AG04450 (cell line): ENCODE data around the gene LMF1. TPM values are rescaled to one million over a fixed set of nuclear protein-coding genes. Genes with fewer than 3 reads are reported as not detected.

ENCODE experiments used
- CTCF ChIA-PET: fragments of 300-600, 350-600 bp; formaldehyde crosslinking; extraction: SDS; loops from one replicate; lab custom pipeline; 2022; ENCODE audit warnings: antibody characterized with exemption, inconsistent platforms; lab: Charles Lee
- POLR2A ChIA-PET: fragments of 350-600 bp; formaldehyde crosslinking; extraction: SDS; loops from one replicate; lab custom pipeline; 2021; ENCODE audit warnings: antibody characterized with exemption, inconsistent platforms; lab: Yijun Ruan, JAX
- DNase-seq: peaks from one replicate; pipeline ENCODE4 v3.0.0-alpha.2; 2011; ENCODE audit warnings: low read depth, low spot score
- H3K27ac ChIP-seq: one replicate; pipeline ENCODE4 v1.5.1; 2012; ENCODE audit warnings: low read depth, low read length, control low read depth
- H3K27me3 ChIP-seq: one replicate; pipeline ENCODE4 v1.6.0; 2012; ENCODE audit warnings: low read length; ENCODE audit not compliant: control insufficient read depth, insufficient read depth
- H3K4me3 ChIP-seq: 2 replicates; pipeline ENCODE4 v1.5.1; 2011; ENCODE audit warnings: mild to moderate bottlenecking, low read depth, low read length, control low read depth
- H3K9me3 ChIP-seq: 2 replicates; pipeline ENCODE4 v1.5.1; 2012; ENCODE audit warnings: low read length; ENCODE audit not compliant: control insufficient read depth, insufficient read depth
- polyA plus RNA-seq: library from polyadenylated mRNA; depleted of rRNA; stranded (reverse); fragments of >200 nt; gene quantifications from 2 replicates; pipeline ENCODE4 v1.2.3, GENCODE V29; 2011
- TF ChIP-seq, protein P1 (sequence below): IDR thresholded peaks from 2 replicates; pipeline ENCODE4 v1.5.1; 2011; ENCODE audit warnings: low read depth, low read length, control low read depth, inconsistent platforms

The LMF1 gene
- polyA plus RNA-seq, 1 experiment = 11.8 TPM

DNA sequence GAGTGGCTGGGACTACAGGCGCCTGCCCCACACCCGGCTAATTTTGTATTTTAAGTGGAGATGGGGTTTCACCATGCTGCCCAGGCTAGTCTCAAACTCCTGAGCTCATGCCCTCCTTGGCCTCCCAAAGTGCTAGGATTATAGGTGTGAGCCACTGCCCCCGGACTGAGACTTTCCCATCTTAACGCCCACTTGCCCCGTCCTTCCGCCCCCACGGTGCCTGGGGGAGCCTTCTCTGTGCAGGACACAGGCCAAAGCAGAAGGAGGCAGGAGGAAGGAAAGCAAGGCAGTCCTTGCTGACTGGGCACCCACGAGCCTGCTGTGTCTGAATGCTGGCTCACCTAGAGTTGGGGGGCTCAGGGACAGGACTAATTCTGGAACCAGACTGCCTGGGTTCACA lies 152.7 kb downstream of the LMF1 start:
- DNase-seq = no peak
- no peak overlapping the region for H3K27ac ChIP-seq
- H3K4me3 ChIP-seq = no peak overlapping the region
- ChIA-PET POLR2A (no interaction called here), CTCF (no interaction called here)
- peaks cover 15% of the 10 kb centered on the region; the same call in 1 of the 2 replicates for H3K9me3 ChIP-seq
- TF ChIP-seq, protein P1, sequence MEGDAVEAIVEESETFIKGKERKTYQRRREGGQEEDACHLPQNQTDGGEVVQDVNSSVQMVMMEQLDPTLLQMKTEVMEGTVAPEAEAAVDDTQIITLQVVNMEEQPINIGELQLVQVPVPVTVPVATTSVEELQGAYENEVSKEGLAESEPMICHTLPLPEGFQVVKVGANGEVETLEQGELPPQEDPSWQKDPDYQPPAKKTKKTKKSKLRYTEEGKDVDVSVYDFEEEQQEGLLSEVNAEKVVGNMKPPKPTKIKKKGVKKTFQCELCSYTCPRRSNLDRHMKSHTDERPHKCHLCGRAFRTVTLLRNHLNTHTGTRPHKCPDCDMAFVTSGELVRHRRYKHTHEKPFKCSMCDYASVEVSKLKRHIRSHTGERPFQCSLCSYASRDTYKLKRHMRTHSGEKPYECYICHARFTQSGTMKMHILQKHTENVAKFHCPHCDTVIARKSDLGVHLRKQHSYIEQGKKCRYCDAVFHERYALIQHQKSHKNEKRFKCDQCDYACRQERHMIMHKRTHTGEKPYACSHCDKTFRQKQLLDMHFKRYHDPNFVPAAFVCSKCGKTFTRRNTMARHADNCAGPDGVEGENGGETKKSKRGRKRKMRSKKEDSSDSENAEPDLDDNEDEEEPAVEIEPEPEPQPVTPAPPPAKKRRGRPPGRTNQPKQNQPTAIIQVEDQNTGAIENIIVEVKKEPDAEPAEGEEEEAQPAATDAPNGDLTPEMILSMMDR = no peak
- H3K27me3 ChIP-seq = peaks cover 18% of the 10 kb centered on the region

DNA sequence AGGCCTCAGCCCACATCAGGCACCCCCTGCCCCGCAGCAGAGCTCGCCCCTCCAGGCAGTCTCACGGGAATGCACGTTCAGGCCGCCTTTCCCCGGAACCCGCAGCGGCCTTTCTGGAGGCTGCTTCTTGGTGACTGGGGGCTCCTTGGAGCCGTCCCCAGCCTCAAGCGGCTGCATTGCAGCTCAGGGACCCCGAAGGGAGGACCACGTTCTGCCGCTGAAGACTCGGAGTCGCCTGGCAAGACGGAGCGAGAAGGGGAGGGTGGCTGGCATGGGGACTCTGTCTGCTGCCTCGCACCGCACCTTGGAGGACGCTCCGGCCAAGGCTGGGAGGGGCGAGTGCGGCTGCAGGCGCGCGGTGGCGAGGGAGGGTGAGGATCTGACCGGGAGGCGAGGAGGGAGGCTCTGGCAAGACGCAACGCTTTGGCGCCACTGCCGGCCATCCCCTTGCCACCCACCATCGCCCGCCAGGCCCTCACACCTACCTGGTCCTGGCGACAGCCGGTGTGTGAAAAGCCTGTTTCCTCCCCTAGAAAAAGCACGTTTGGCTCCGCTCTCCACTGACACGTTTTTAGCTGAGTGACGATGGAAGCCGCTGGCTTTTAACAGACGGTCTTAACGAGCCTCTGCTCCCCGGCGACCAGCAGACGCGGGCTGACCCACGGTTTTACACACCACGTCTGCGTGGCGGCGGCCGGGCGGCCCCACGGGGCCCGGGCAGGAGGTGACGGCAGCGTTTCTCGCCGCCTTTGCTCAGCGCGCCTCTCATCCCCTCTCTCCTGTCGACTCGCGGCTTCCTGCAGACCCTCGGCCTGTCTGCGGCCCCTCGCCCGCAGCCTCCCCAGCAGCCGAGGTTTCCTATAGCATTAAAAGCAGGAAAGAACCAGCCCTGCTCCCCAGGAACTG lies 153.5 kb downstream of the LMF1 start:
- ChIA-PET POLR2A (no interaction called here), CTCF (no interaction called here)
- no peak for DNase-seq
- Histone ChIP-seq H3K9me3 (peaks cover 9% of the 10 kb centered on the region; the same call in 1 of the 2 replicates), H3K4me3 (no peak overlapping the region), H3K27ac (no peak overlapping the region), H3K27me3 (peaks cover 19% of the 10 kb centered on the region)
- TF ChIP-seq, protein P1 = no peak

DNA sequence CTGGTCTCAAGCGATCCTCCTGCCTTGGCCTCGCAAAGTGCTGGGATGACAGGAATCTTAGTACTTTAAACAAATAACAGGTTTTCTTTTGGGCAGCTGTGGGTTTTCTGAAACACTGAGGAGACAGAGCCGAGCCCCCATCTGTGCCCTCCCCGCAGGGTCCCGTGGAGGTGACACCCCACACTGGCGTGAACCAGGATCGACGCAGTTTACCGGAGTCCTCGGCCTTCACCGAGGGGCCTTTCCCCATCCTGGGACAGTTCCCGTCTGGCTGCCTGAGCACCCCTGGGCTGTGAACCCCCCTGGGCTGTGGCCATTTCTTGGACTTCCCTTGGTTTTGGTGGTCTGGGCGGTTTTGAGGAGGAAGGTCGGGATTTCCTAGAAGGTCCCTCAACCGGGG lies 154.9 kb downstream of the LMF1 start:
- no peak for DNase-seq
- TF ChIP-seq, protein P1 = no peak
- Histone ChIP-seq H3K27ac (no peak overlapping the region), H3K27me3 (peaks cover 19% of the 10 kb centered on the region), H3K9me3 (peaks cover 16% of the 10 kb centered on the region; the same call in 1 of the 2 replicates), H3K4me3 (no peak overlapping the region)
- ChIA-PET POLR2A (no interaction called here), CTCF (interaction anchor here (1.2 to 2.1 kb wide), 2 partner anchors 239 to 242 kb away, joined by 4 to 11 read pairs; no protein-coding TSS in a partner anchor)

DNA sequence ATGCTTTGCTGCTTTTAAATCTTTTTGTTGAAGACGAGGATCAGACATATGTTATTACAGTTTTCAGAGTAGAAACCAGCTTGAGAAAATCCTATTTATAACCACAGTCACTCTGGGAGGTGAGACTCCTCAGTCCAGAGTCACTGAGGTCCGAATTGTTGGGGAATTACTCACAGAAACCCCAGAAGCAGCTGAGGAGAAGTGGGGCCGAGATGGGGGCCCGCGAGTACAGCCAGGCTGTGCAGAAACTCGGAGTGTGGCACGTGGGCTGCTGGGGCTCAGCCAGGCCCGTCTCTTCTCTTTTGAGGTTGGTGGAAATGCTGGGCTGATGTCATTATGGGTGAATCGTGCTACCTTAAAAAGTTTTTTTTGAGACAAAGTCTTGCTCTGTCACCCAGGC lies 155.8 kb downstream of the LMF1 start:
- H3K27me3 ChIP-seq = peaks cover 19% of the 10 kb centered on the region
- ChIA-PET CTCF (interaction anchor here (0.7 to 2.1 kb wide), 3 partner anchors 99 to 242 kb away, joined by 3 to 11 read pairs (median 4); no protein-coding TSS in a partner anchor), POLR2A (no interaction called here)
- TF ChIP-seq, protein P1 = no peak
- H3K27ac ChIP-seq = peak overlapping the region; percentile 11
- peaks cover 16% of the 10 kb centered on the region; the same call in 1 of the 2 replicates for H3K9me3 ChIP-seq
- peak; percentile 26 for DNase-seq
- H3K4me3 ChIP-seq = no peak overlapping the region

DNA sequence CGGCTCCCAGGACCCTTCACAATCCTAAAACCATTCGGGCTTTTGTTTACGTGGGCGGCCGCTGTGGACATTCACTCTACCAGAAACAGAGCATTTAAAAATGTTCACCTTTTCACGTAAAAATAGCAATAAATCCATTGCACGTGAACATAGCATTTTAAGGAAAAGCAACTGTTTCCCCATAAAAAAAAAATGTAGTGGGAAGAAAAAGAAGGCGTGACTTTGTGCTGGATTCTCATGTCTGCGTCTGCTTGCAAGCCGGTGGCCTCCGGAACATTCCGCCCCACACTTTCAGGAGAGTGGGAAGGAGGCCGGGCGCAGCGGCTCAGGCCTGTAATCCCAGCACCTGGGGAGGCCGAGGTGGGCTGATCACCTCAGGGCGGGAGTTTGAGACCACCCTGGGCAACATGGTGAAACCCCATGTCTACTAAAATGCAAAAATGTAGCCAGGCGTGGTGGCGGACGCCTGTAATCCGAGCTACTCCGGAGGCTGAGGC lies 156.8 kb downstream of the LMF1 start:
- POLR2A ChIA-PET = no interaction called here
- Histone ChIP-seq H3K27me3 (peaks cover 19% of the 10 kb centered on the region), H3K9me3 (peaks cover 22% of the 10 kb centered on the region), H3K27ac (no peak overlapping the region), H3K4me3 (no peak overlapping the region)
- TF ChIP-seq, protein P1 = no peak
- CTCF ChIA-PET = interaction anchor here (0.8 to 2.1 kb wide), 2 partner anchors 241 to 243 kb away, joined by 3 to 11 read pairs; no protein-coding TSS in a partner anchor
- no peak for DNase-seq
